Measurements from ENCODE around the gene POP7. TPM values are rescaled to one million over a fixed set of nuclear protein-coding genes. Genes with fewer than 3 reads are reported as not detected.

The POP7 gene
- total RNA-seq, 1 donor from 2014 or later: 30.0 TPM

- peak; percentile 31 for DNase-seq
- intact Hi-C loops (cut with micrococcal nuclease): no loop called here
- ATAC-seq: no peak
These were observed 28.3 kb upstream of the POP7 start for GRCh38 chr7:100677308-100678267.

GRCh38 chr7:100678291-100678984, 27.5 kb upstream of the POP7 start:
- intact Hi-C loops (cut with micrococcal nuclease): no loop called here
- DNase-seq (peak; percentile 45), ATAC-seq (no peak)

GRCh38 chr7:100679129-100679926, 26.6 kb upstream of the POP7 start:
- intact Hi-C loops (cut with micrococcal nuclease): no loop called here
- peak; percentile 37 for DNase-seq
- ATAC-seq: no peak

GRCh38 chr7:100679927-100680575, 25.9 kb upstream of the POP7 start:
- DNase-seq (peak; percentile 61), ATAC-seq (peak; percentile 48)
- intact Hi-C loops (cut with micrococcal nuclease): no loop called here

GRCh38 chr7:100680576-100681271, 25.2 kb upstream of the POP7 start:
- intact Hi-C loops (cut with micrococcal nuclease): no loop called here
- ATAC-seq (no peak), DNase-seq (peak; percentile 43)

- intact Hi-C loops (cut with micrococcal nuclease): no loop called here
- peak; percentile 38 for DNase-seq
- ATAC-seq: no peak
These were observed 24.3 kb upstream of the POP7 start for GRCh38 chr7:100681491-100682227.

- DNase-seq (no peak), ATAC-seq (no peak)
- intact Hi-C loops (cut with micrococcal nuclease): no loop called here
These were observed 23.6 kb upstream of the POP7 start for GRCh38 chr7:100682228-100682741.

- intact Hi-C loops (cut with micrococcal nuclease): no loop called here
- DNase-seq: no peak
These were observed 22.8 kb upstream of the POP7 start for GRCh38 chr7:100682991-100683658.

GRCh38 chr7:100683659-100684533, 22.0 kb upstream of the POP7 start:
- DNase-seq (no peak), ATAC-seq (no peak)
- intact Hi-C loops (cut with micrococcal nuclease): no loop called here

More at GRCh38 chr7:100682991-100683658, 22.8 kb upstream of the POP7 start:
- ATAC-seq: no peak

GRCh38 chr7:100684534-100685042, 21.3 kb upstream of the POP7 start:
- ATAC-seq: no peak
- DNase-seq: peak; percentile 20
- intact Hi-C loops (cut with micrococcal nuclease): no loop called here

- no peak for ATAC-seq
- intact Hi-C loops (cut with micrococcal nuclease): no loop called here
- no peak for DNase-seq
These were observed 20.8 kb upstream of the POP7 start for GRCh38 chr7:100685049-100685605.

GRCh38 chr7:100685631-100686145, 20.2 kb upstream of the POP7 start:
- ATAC-seq (no peak), DNase-seq (peak; percentile 24)
- intact Hi-C loops (cut with micrococcal nuclease): no loop called here

GRCh38 chr7:100686201-100686821, 19.6 kb upstream of the POP7 start:
- ATAC-seq (no peak), DNase-seq (peak; percentile 39)
- intact Hi-C loops (cut with micrococcal nuclease): no loop called here

- intact Hi-C loops (cut with micrococcal nuclease): no loop called here
- ATAC-seq: no peak
- no peak for DNase-seq
These were observed 19.1 kb upstream of the POP7 start for GRCh38 chr7:100686822-100687211.

GRCh38 chr7:100687261-100687660, 18.7 kb upstream of the POP7 start:
- intact Hi-C loops (cut with micrococcal nuclease): no loop called here
- DNase-seq: peak; percentile 23
- ATAC-seq: no peak
